ENCODE measurements around the gene DSTN. TPM values are rescaled to one million over a fixed set of nuclear protein-coding genes. Genes with fewer than 3 reads are reported as not detected.

DSTN gene
- total RNA-seq, 2 experiments from 2014 or later, result 25.5 to 58.1 TPM

GRCh38 chr20:17627101-17627955 lies 57.5 kb downstream of the DSTN start:
- no peaks in the 10 kb centered on the region for H3K9me3 ChIP-seq (ENCODE audit: low read length)
- H3K4me1 ChIP-seq (ENCODE audit: insufficient read depth, low read length, poor library complexity, severe bottlenecking), result no peaks in the 10 kb centered on the region
- no peaks in the 10 kb centered on the region for H3K36me3 ChIP-seq (ENCODE audit: insufficient read depth, low read length)
- CTCF ChIA-PET (ENCODE audit: unreplicated experiment), result no interaction called here
- BruUV-seq (replicated peaks), result no TSS peak
- POLR2A ChIA-PET, result interaction anchor here (0.5 kb wide), 1 partner anchor 1601 kb away, joined by 3 read pairs; no protein-coding TSS in a partner anchor
- no peak for DNase-seq (ENCODE audit: low spot score)
- no peak overlapping the region for H2AFZ ChIP-seq (ENCODE audit: low read length)
- no peaks in the 10 kb centered on the region for H3K9me2 ChIP-seq (ENCODE audit: insufficient read depth, low read length)
- no peak overlapping the region for H3K4me2 ChIP-seq (ENCODE audit: low read length)
- intact Hi-C loops (cut with micrococcal nuclease; ENCODE audit: unreplicated experiment), result no loop called here
- TF ChIP-seq, protein P1, sequence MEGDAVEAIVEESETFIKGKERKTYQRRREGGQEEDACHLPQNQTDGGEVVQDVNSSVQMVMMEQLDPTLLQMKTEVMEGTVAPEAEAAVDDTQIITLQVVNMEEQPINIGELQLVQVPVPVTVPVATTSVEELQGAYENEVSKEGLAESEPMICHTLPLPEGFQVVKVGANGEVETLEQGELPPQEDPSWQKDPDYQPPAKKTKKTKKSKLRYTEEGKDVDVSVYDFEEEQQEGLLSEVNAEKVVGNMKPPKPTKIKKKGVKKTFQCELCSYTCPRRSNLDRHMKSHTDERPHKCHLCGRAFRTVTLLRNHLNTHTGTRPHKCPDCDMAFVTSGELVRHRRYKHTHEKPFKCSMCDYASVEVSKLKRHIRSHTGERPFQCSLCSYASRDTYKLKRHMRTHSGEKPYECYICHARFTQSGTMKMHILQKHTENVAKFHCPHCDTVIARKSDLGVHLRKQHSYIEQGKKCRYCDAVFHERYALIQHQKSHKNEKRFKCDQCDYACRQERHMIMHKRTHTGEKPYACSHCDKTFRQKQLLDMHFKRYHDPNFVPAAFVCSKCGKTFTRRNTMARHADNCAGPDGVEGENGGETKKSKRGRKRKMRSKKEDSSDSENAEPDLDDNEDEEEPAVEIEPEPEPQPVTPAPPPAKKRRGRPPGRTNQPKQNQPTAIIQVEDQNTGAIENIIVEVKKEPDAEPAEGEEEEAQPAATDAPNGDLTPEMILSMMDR (conservative IDR thresholded peaks at IDR 0.05; ENCODE audit: low read length), result no peak
- no peak for TF ChIP-seq EZH2phosphoT487 (IDR thresholded peaks at IDR 0.05; ENCODE audit: borderline replicate concordance, low read depth, low read length)
- H3K27ac ChIP-seq (ENCODE audit: low read depth, low read length, poor library complexity, severe bottlenecking), result no peak overlapping the region
- no peak overlapping the region for H3K4me3 ChIP-seq (ENCODE audit: low read depth, low read length, poor library complexity, severe bottlenecking)
- H3K79me2 ChIP-seq (ENCODE audit: insufficient read depth, low read depth, low read length), result no peaks in the 10 kb centered on the region
- no peaks in the 10 kb centered on the region for H4K20me1 ChIP-seq (ENCODE audit: insufficient read depth, low read length)

DNA sequence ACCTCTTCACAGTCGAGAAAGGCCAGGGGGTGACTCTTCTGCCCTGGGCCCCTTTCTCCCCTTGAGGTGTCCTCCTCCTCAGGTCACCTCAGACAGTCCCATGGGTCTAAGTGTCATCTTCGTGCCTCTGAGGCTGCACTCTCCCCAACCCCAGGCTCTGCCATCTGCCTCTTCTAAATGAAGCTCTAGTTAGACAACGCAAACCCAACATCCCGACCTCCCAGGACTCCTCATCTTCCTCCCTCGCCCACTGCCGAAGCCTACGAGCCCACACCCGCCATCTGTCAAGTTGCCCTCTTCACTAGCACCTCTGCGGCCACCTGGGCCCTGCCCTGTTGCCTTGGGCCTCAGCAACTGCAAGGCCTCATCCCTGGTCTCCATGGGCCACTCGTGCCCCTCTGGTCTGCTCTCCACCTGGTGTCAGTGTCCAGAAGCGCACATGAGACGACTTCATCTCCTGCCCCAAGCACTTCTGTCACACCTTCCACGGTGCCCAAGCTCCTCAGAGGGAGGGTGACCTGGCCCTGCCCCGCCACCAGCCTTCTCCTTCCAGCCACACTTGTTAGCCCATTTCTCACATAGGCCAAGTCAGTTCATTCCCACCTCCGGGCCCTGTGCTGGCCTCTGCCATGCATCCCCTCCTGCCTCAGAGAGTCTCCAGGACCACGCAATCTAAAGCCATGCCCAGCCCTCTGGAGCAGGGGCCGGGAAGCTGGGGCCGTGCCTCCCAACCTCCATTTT lies 58.4 kb downstream of the DSTN start:
- H3K9me3 ChIP-seq (ENCODE audit: low read length), result no peaks in the 10 kb centered on the region
- POLR2A ChIA-PET, result interaction anchor here (0.5 kb wide), 1 partner anchor 1600 kb away, joined by 3 read pairs; no protein-coding TSS in a partner anchor

More for the DNA sequence above, 58.4 kb downstream of the DSTN start:
- Histone ChIP-seq H4K20me1 (ENCODE audit: insufficient read depth, low read length) (no peaks in the 10 kb centered on the region), H3K4me1 (ENCODE audit: insufficient read depth, low read length, poor library complexity, severe bottlenecking) (no peaks in the 10 kb centered on the region), H3K27ac (ENCODE audit: low read depth, low read length, poor library complexity, severe bottlenecking) (no peak overlapping the region), H2AFZ (ENCODE audit: low read length) (no peak overlapping the region), H3K36me3 (ENCODE audit: insufficient read depth, low read length) (no peaks in the 10 kb centered on the region), H3K4me3 (ENCODE audit: low read depth, low read length, poor library complexity, severe bottlenecking) (no peak overlapping the region), H3K4me2 (ENCODE audit: low read length) (no peak overlapping the region), H3K79me2 (ENCODE audit: insufficient read depth, low read depth, low read length) (no peaks in the 10 kb centered on the region), H3K9me2 (ENCODE audit: insufficient read depth, low read length) (no peaks in the 10 kb centered on the region)
- TF ChIP-seq, protein P1 (conservative IDR thresholded peaks at IDR 0.05; ENCODE audit: low read length), result no peak
- TF ChIP-seq EZH2phosphoT487 (IDR thresholded peaks at IDR 0.05; ENCODE audit: borderline replicate concordance, low read depth, low read length), result no peak
- no peak for DNase-seq (ENCODE audit: low spot score)
- no TSS peak for BruUV-seq (replicated peaks)
- CTCF ChIA-PET (ENCODE audit: unreplicated experiment), result no interaction called here
- intact Hi-C loops (cut with micrococcal nuclease; ENCODE audit: unreplicated experiment), result no loop called here

All from OCI-LY7 (cell line).